Mesenchymal stem cell (in vitro differentiated cells and primary cell): ENCODE data around the gene SPATA2.
A peak's percentile ranks its signal among the peaks of the same experiment; 100 is the strongest.
"Not testable (repeated sequence)": the region's sequence is repeated elsewhere in the genome, so short reads cannot be mapped to it uniquely, and the experiment has no call there.

Experiments
- DNase-seq: peaks from one replicate; pipeline ENCODE4 v3.0.0-alpha.2; 2013
- H2AFZ ChIP-seq: one replicate; pipeline ENCODE4 v1.6.1; 2013; ENCODE audit warnings: low read depth, mild to moderate bottlenecking, control low read depth, inconsistent platforms, low read length, moderate library complexity
- H2AK5ac ChIP-seq: 2 replicates; pipeline ENCODE4 v1.6.1; 2013; ENCODE audit warnings: low read length, moderate library complexity, mild to moderate bottlenecking, inconsistent platforms; ENCODE audit not compliant: severe bottlenecking
- H2BK120ac ChIP-seq: one replicate; pipeline ENCODE4 v1.6.1; 2013; ENCODE audit warnings: low read depth, mild to moderate bottlenecking, inconsistent platforms, low read length, moderate library complexity
- H2BK12ac ChIP-seq, 2 experiments: one replicate each; pipeline ENCODE4 v1.6.1; 2013; ENCODE audit warnings: inconsistent platforms in 2 of 2, low read length in 2 of 2, mild to moderate bottlenecking in 2 of 2, moderate library complexity in 2 of 2, control low read depth in 1 of 2
- H2BK15ac ChIP-seq: one replicate; pipeline ENCODE4 v1.6.1; 2013; ENCODE audit warnings: mild to moderate bottlenecking, low read depth, inconsistent platforms; ENCODE audit not compliant: poor library complexity, severe bottlenecking
- H2BK5ac ChIP-seq: 2 replicates; pipeline ENCODE4 v1.6.1; 2013; ENCODE audit warnings: low read depth, mild to moderate bottlenecking, low read length, control low read depth, inconsistent platforms; ENCODE audit not compliant: poor library complexity, severe bottlenecking
- H3K14ac ChIP-seq, 2 experiments: one replicate each; pipeline ENCODE4 v1.6.1; 2013; ENCODE audit warnings: inconsistent platforms in 2 of 2, low read length in 2 of 2, control low read depth in 1 of 2, mild to moderate bottlenecking in 1 of 2, moderate library complexity in 1 of 2
- H3K18ac ChIP-seq, 2 experiments: one replicate each; pipeline ENCODE4 v1.6.1; 2013; ENCODE audit warnings: inconsistent platforms in 2 of 2, low read length in 2 of 2, control low read depth in 1 of 2, low read depth in 1 of 2, mild to moderate bottlenecking in 1 of 2
- H3K23ac ChIP-seq, 2 experiments: one replicate each; pipeline ENCODE4 v1.6.1; 2013; ENCODE audit warnings: inconsistent platforms in 2 of 2, low read length in 2 of 2, mild to moderate bottlenecking in 2 of 2, moderate library complexity in 2 of 2, control low read depth in 1 of 2
- H3K27ac ChIP-seq: 2 replicates; pipeline ENCODE4 v1.5.1; 2013; ENCODE audit warnings: mild to moderate bottlenecking, moderate library complexity, low read length, control low read depth, inconsistent platforms; ENCODE audit not compliant: poor library complexity, severe bottlenecking
- H3K27me3 ChIP-seq, 2 experiments: 2 replicates each; pipeline versions ENCODE4 v1.6.1 to v1.7.0; 2013; ENCODE audit warnings: low read length in 2 of 2, mild to moderate bottlenecking in 2 of 2, moderate library complexity in 2 of 2, control low read depth in 1 of 2, inconsistent platforms in 1 of 2; ENCODE audit not compliant: control insufficient read depth in 1 of 2, insufficient read depth in 1 of 2
- H3K36me3 ChIP-seq, 2 experiments: 2 replicates each; pipeline versions ENCODE4 v1.6.1 to v1.7.0; 2013; ENCODE audit warnings: low read length in 2 of 2, control low read depth in 1 of 2, inconsistent platforms in 1 of 2, low read depth in 1 of 2, mild to moderate bottlenecking in 1 of 2; ENCODE audit not compliant: insufficient read depth in 2 of 2, control insufficient read depth in 1 of 2
- H3K4ac ChIP-seq, 2 experiments: one replicate each; pipeline ENCODE4 v1.6.1; 2013; ENCODE audit warnings: inconsistent platforms in 2 of 2, low read length in 2 of 2, mild to moderate bottlenecking in 2 of 2, moderate library complexity in 2 of 2, control low read depth in 1 of 2, low read depth in 1 of 2
- H3K4me1 ChIP-seq: 2 replicates; pipeline ENCODE4 v1.6.1; 2013; ENCODE audit warnings: low read depth, low read length, control low read depth; ENCODE audit not compliant: control insufficient read depth, insufficient read depth
- H3K4me2 ChIP-seq: 2 replicates; pipeline ENCODE4 v1.6.1; 2013; ENCODE audit warnings: low read length, mild to moderate bottlenecking, inconsistent platforms; ENCODE audit not compliant: poor library complexity, severe bottlenecking
- H3K4me3 ChIP-seq, 2 experiments: 2 replicates each; pipeline versions ENCODE4 v1.5.1 to v1.7.0; 2013; ENCODE audit warnings: low read length in 2 of 2, mild to moderate bottlenecking in 2 of 2, control low read depth in 1 of 2, low read depth in 1 of 2; ENCODE audit not compliant: insufficient read depth in 1 of 2
- H3K79me1 ChIP-seq: replicated peaks from 2 replicates; pipeline ENCODE4 v1.6.1; 2013; ENCODE audit warnings: mild to moderate bottlenecking, control low read depth, low read length, inconsistent platforms; ENCODE audit not compliant: poor library complexity, severe bottlenecking
- H3K9ac ChIP-seq: 2 replicates; pipeline ENCODE4 v1.7.0; 2013; ENCODE audit warnings: mild to moderate bottlenecking, low read length, moderate library complexity
- H3K9me3 ChIP-seq: 2 replicates; pipeline ENCODE4 v1.7.0; 2013; ENCODE audit warnings: mild to moderate bottlenecking, low read length; ENCODE audit not compliant: control insufficient read depth
- H4K8ac ChIP-seq: one replicate; pipeline ENCODE4 v1.6.1; 2013; ENCODE audit warnings: inconsistent platforms, mild to moderate bottlenecking, low read length, moderate library complexity
- H4K91ac ChIP-seq: one replicate; pipeline ENCODE4 v1.6.1; 2013; ENCODE audit warnings: mild to moderate bottlenecking, low read length, inconsistent platforms
- WGBS: methylation state at CpG from one replicate; pipeline ENCODE4 v1.1.7; 2013; ENCODE audit warnings: mixed read lengths; 5-methylcytosine and 5-hydroxymethylcytosine counted together

SPATA2 gene

DNA sequence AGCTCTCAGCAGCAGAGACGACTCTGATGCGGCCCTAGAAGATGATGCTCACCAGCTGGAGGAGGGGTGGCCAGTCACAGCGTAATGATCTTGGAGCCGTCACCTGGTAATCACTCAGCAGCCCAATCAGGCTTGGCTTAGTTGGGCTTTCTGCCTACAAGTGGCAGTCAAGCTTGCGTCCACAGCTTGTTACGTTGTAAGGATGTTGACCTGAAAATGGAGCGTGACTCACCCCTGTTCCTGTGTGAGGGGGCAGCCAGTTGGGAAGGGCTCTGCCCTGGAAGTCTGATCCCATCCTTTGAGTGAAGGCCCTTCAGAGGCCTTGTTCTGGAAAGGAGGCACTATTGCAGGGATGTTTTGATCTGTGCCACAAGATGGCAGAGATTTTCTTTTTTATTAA lies 49.8 kb downstream of the SPATA2 start:
- Histone ChIP-seq H3K9me3 (no peaks in the 10 kb centered on the region), H3K27me3 (no peaks in the 10 kb centered on the region), H3K4me3 (peak overlapping the region in 1 of 2 experiments; percentile 47), H2BK12ac (no peak overlapping the region), H4K8ac (no peak overlapping the region), H3K9ac (peak overlapping the region; percentile 81), H2BK120ac (no peak overlapping the region), H3K27ac (no peak overlapping the region), H2BK15ac (no peak overlapping the region), H2AK5ac (no peak overlapping the region), H3K4me2 (no peak overlapping the region), H4K91ac (no peak overlapping the region), H3K18ac (no peak overlapping the region), H2BK5ac (no peak overlapping the region), H3K79me1 (no peaks in the 10 kb centered on the region), H3K36me3 (peaks cover 16 to 43% of the 10 kb centered on the region in 2 experiments), H3K14ac (no peak overlapping the region), H2AFZ (no peak overlapping the region), H3K23ac (no peak overlapping the region), H3K4me1 (peaks cover 2% of the 10 kb centered on the region), H3K4ac (no peak overlapping the region)
- no peak for DNase-seq
- 90% methylated on average over 7 of the region's 7 CpGs for whole genome bisulfite sequencing

DNA sequence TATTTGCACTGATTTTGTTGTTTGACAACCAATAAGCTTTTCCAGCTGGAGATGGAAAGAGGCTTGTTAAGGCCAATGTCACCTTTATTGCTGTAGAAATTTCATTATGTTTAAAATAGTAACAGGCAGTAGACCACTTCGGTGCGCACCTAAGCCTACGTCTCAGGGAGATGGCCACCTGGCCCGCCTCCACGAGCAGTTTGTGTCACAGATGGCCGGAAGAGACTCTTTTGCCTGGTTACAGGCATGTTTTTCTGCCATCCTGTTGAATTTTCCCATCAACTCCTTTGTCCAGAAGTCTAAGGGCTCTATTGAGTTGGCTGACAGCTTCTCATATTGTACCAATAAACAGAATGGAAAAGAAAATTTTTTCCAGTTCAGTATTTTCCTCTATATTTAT lies 51.7 kb downstream of the SPATA2 start:
- peaks cover 15 to 47% of the 10 kb centered on the region in 2 experiments for H3K36me3 ChIP-seq
- H3K4me1 ChIP-seq = peaks cover 3% of the 10 kb centered on the region
- H3K27me3 ChIP-seq = no peaks in the 10 kb centered on the region
- H3K4me3 ChIP-seq = no peak overlapping the region
- H3K4ac ChIP-seq = no peak overlapping the region
- no peak overlapping the region for H2BK12ac ChIP-seq
- no peak overlapping the region for H2BK15ac ChIP-seq
- no peak overlapping the region for H3K14ac ChIP-seq
- H3K4me2 ChIP-seq = no peak overlapping the region
- no peak overlapping the region for H2BK120ac ChIP-seq
- H3K79me1 ChIP-seq = no peaks in the 10 kb centered on the region
- H2AFZ ChIP-seq = no peak overlapping the region
- H3K27ac ChIP-seq = no peak overlapping the region
- no peaks in the 10 kb centered on the region for H3K9me3 ChIP-seq
- no peak overlapping the region for H2AK5ac ChIP-seq
- DNase-seq = no peak
- no peak overlapping the region for H4K91ac ChIP-seq
- 99% methylated on average over 6 of the region's 6 CpGs for WGBS
- no peak overlapping the region for H3K9ac ChIP-seq
- H3K23ac ChIP-seq = no peak overlapping the region
- H3K18ac ChIP-seq = no peak overlapping the region
- H2BK5ac ChIP-seq = no peak overlapping the region
- H4K8ac ChIP-seq = no peak overlapping the region

DNA sequence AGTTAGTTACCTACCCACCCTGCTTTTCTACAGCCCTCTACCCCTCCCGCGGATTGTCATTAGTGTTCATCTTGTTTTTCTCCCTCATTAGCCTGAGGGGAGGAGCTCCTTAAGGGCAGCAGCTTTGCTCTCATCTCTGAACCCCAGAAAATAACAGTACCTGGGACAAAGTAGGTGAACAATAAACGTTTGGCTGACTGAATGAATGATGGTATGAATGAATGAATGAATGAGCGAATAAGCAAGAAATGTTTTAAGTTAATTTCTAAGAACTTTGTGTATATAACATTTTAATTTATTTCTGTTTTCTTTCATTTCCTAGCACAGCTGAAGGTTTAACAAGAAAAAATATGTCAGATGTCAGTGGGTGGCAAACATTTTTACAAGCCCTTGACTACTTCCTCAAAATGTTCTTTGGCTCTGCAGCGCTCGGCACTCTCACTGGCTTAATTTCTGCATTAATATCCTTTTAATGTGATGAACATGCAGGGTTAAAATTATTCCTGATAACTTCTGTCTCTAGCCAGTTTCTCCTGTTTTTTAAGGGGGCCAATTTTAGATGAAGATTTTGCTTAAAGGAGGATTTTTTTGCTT lies 52.6 kb downstream of the SPATA2 start:
- WGBS = 97% methylated on average over 2 of the region's 6 CpGs
- H3K9ac ChIP-seq = no peak overlapping the region
- no peak overlapping the region for H2AK5ac ChIP-seq

DNA sequence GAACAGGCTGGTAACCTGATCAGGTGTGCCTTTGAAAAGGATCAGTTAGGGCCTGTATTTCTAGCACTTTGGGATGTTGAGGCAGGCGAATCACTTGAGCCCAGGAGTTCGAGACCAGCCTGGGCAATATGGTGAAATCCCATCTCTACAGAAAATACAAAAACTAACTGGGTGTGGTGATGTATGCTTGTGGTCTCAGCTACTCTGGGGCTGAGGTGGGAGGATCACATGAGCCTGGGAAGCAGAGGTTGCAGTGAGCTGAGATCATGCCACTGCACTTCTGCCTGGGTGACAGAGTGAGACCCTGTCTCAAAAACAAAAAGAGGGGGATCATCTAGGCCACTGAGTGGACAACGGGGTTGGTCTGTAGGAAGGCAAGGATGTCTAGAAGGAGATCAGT lies 54.1 kb downstream of the SPATA2 start:
- DNase-seq, H3K23ac ChIP-seq, H3K9me3 ChIP-seq, H3K9ac ChIP-seq, H3K4me3 ChIP-seq, H3K4me1 ChIP-seq, H3K27me3 ChIP-seq, H3K14ac ChIP-seq, H3K4ac ChIP-seq, H3K4me2 ChIP-seq, H4K91ac ChIP-seq, H2BK5ac ChIP-seq, H3K27ac ChIP-seq, H2BK120ac ChIP-seq, H3K18ac ChIP-seq, H2AFZ ChIP-seq, H3K79me1 ChIP-seq, H2BK12ac ChIP-seq, H2AK5ac ChIP-seq, H2BK15ac ChIP-seq, H4K8ac ChIP-seq: not testable (repeated sequence)
- 100% methylated on average over 1 of the region's 3 CpGs for WGBS
- H3K36me3 ChIP-seq = peaks cover 14 to 54% of the 10 kb centered on the region in 2 experiments

More for the DNA sequence above, 52.6 kb downstream of the SPATA2 start:
- Histone ChIP-seq H2BK5ac (no peak overlapping the region), H2AFZ (no peak overlapping the region), H2BK12ac (no peak overlapping the region), H2BK15ac (no peak overlapping the region), H2BK120ac (no peak overlapping the region), H3K4me2 (no peak overlapping the region), H3K27ac (no peak overlapping the region), H3K23ac (no peak overlapping the region), H3K18ac (no peak overlapping the region), H3K14ac (no peak overlapping the region), H4K8ac (no peak overlapping the region), H3K36me3 (peaks cover 14 to 44% of the 10 kb centered on the region in 2 experiments), H4K91ac (no peak overlapping the region), H3K9me3 (no peaks in the 10 kb centered on the region), H3K4me1 (peaks cover 3% of the 10 kb centered on the region), H3K4me3 (no peak overlapping the region), H3K27me3 (no peaks in the 10 kb centered on the region), H3K79me1 (no peaks in the 10 kb centered on the region), H3K4ac (no peak overlapping the region)
- DNase-seq = no peak
